GM21381 (cell line): ENCODE results near the gene RFX7.

Experiments
- ATAC-seq: cut with Tn5 transposase; IDR thresholded peaks from one replicate; pipeline ENCODE4 v1.9.1; 2021; ENCODE audit warnings: mild to moderate bottlenecking, moderate library complexity; ENCODE audit not compliant: unreplicated experiment

Gene RFX7

GRCh38 chr15:56052395-56053045, 191.2 kb downstream of the RFX7 start:
- no peak for ATAC-seq

GRCh38 chr15:56051676-56052075, 192.0 kb downstream of the RFX7 start:
- ATAC-seq = no peak

GRCh38 chr15:56049577-56049976, 194.1 kb downstream of the RFX7 start:
- ATAC-seq = no peak

GRCh38 chr15:56047354-56047753, 196.3 kb downstream of the RFX7 start:
- ATAC-seq = no peak

GRCh38 chr15:56045068-56045748, 198.5 kb downstream of the RFX7 start:
- no peak for ATAC-seq

- ATAC-seq = no peak
Measured at GRCh38 chr15:56042982-56043980, 200.4 kb downstream of the RFX7 start.

- no peak for ATAC-seq
Measured at GRCh38 chr15:56042498-56042897, 201.2 kb downstream of the RFX7 start.

- no peak for ATAC-seq
Measured at GRCh38 chr15:56042031-56042430, 201.6 kb downstream of the RFX7 start.

- no peak for ATAC-seq
Measured at GRCh38 chr15:56040081-56041035, 203.3 kb downstream of the RFX7 start.

- no peak for ATAC-seq
Measured at GRCh38 chr15:56038707-56039106, 205.0 kb downstream of the RFX7 start.

GRCh38 chr15:56038015-56038414, 205.7 kb downstream of the RFX7 start:
- no peak for ATAC-seq
